GM18517 (cell line): ENCODE results near the gene C4A.
"Not testable (repeated sequence)": the region's sequence is repeated elsewhere in the genome, so short reads cannot be mapped to it uniquely, and the experiment has no call there.

Source experiments
- ATAC-seq: cut with Tn5 transposase; IDR thresholded peaks from one replicate; pipeline ENCODE4 v1.9.1; 2021; ENCODE audit warnings: mild to moderate bottlenecking, moderate library complexity; ENCODE audit not compliant: unreplicated experiment

C4A gene

DNA sequence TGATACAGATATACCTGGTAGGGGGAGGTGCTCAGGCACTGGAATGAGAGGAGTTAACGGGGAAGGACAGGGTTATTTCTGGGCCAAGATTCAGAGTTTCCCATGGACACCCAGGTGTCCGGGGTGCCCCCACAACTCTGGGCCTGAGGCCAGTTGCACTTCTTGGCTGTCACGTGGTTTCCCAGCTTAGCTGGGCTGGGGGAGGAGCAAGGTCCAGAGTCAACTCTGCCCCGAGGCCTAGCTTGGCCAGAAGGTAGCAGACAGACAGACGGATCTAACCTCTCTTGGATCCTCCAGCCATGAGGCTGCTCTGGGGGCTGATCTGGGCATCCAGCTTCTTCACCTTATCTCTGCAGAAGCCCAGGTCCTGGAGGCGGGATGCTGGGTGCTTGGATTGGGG is 32.7 kb downstream of the C4A start, which contains the start of gene C4B:
C4B (plus strand) TSS at position 249 of the 400 bp plus-strand sequence; CDS start at position 300, 51 bp downstream.
- not testable (repeated sequence) for ATAC-seq

DNA sequence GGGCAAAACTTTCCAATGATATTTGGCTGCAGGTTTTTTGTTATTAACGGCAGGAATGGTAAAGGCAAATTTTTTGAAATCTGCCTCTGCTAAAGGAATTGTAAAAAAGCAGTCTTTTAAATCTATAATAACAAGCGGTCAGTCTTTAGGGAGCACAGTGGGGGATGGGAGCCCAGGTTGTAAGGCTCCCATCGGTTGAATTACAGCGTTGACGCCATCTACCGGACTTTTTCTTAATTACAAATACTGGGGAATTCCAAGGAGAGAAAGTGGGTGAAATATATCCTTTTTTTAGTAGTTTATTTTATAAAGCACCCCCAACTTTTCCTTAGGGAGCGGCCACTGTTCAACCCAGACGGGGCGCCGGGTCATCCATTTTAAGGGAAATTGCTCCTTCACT is 40.2 kb downstream of the C4A start:
- ATAC-seq = not testable (repeated sequence)

DNA sequence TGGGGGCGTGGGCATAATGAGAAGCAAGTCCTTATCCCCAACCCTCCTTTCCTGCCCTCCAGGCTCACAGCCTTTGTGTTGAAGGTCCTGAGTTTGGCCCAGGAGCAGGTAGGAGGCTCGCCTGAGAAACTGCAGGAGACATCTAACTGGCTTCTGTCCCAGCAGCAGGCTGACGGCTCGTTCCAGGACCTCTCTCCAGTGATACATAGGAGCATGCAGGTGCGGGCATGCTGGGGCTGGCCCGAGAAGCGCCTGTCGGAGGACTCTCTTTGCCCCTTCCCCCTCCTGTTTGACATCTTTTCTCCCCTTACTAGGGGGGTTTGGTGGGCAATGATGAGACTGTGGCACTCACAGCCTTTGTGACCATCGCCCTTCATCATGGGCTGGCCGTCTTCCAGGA is 46.8 kb downstream of the C4A start:
- not testable (repeated sequence) for ATAC-seq

DNA sequence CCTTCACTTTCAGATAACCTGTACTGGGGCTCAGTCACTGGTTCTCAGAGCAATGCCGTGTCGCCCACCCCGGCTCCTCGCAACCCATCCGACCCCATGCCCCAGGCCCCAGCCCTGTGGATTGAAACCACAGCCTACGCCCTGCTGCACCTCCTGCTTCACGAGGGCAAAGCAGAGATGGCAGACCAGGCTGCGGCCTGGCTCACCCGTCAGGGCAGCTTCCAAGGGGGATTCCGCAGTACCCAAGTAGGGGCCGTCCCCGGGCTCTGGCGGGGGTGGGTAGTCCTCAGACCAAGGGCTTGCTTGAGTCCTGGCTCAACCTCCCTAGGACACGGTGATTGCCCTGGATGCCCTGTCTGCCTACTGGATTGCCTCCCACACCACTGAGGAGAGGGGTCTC is 47.7 kb downstream of the C4A start:
- not testable (repeated sequence) for ATAC-seq

DNA sequence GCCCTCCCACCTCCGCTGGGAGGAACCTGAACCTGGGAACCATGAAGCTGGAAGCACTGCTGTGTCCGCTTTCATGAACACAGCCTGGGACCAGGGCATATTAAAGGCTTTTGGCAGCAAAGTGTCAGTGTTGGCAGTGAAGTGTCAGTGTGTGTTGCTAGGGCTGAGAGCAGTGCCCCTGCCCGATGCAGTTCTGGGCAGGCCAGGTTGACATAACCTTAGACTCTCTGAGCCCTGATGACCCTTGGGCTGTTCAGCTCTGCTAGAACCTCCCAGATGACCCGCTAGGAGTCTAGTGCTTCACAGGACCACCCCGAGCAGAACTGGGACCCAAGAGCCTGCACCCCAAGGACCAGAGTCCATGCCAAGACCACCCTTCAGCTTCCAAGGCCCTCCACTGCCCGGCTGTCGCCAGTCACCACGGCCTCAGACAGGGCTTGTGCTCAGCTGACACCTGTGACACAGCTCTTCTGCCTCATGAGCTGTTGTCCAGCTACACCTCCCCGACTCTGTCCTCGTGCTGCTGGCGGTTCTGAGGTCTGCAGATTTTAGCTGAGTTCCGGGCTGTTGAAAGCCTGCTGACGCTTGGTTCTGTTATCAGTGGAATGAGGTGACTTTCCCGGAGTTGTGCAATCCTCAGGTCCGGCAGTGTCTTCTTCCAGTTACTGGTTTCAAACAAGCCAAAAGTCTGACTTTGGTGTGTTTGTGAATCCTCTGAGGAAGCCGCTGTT is 53.6 kb downstream of the C4A start:
- not testable (repeated sequence) for ATAC-seq

DNA sequence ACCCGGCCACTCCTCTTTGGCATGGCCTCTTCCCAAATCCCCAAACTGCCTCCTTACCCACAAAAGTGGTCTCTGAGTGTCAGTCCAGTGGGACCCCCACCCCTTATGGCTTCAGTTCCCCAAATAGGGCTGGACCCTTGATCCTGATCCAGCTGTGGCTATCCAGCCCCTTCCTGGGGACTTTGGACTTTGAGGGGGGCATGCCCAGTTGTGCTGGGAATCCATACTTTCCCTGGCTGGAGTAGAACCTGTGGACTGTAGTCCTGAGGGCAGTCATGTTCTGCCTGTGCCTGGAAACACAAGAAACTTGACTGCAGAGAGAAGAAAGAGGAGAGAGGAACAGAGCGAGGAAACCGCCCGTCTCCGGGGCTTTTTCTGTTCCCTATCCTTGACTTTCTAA is 55.3 kb downstream of the C4A start:
- not testable (repeated sequence) for ATAC-seq

DNA sequence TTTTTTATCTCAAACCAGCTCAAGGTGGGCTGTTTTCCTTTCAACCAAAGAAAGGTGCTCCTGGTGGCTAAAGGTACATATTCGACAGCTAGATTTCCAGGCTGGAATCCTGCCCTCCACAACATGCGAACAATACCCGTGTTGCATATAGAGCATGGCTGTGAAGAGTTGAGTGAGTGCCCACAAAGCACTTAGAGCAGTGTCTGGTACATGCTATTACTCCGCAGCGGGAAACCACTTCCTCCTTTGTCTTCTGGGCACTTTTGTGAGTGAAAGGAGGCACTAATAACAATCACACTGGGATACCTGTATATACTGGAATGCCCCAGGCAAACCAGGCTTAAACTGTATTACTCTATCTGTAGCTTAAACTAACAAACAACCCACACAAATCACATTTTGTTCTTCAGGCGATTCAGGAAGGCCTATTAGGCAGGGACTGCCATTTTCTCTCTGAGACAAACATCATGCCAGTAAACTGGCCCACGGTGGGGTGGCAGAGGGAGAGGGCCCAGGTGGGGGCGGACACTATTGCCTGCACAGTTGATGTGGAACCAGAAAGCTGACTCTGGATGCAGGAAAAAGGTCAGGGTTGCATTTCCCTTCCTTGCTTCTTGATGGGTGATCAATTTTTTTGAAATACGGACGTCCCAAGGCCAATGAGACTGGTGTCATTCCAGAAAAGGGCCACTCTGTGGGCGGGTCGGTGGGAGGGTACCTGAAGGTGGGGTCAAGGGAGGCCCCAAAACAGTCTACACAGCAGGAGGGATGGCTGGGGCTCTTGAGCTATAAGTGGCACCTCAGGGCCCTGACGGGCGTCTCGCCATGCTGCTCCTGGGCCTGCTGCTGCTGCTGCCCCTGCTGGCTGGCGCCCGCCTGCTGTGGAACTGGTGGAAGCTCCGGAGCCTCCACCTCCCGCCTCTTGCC is 56.0 kb downstream of the C4A start, which contains the start of gene CYP21A2:
CYP21A2 (plus strand) TSS at position 818 of the 927 bp plus-strand sequence; CDS start at position 826, 8 bp downstream.
- not testable (repeated sequence) for ATAC-seq

DNA sequence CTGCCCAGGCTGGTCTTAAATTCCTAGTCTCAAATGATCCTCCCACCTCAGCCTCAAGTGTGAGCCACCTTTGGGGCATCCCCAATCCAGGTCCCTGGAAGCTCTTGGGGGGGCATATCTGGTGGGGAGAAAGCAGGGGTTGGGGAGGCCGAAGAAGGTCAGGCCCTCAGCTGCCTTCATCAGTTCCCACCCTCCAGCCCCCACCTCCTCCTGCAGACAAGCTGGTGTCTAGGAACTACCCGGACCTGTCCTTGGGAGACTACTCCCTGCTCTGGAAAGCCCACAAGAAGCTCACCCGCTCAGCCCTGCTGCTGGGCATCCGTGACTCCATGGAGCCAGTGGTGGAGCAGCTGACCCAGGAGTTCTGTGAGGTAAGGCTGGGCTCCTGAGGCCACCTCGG is 57.0 kb downstream of the C4A start:
- ATAC-seq = not testable (repeated sequence)

DNA sequence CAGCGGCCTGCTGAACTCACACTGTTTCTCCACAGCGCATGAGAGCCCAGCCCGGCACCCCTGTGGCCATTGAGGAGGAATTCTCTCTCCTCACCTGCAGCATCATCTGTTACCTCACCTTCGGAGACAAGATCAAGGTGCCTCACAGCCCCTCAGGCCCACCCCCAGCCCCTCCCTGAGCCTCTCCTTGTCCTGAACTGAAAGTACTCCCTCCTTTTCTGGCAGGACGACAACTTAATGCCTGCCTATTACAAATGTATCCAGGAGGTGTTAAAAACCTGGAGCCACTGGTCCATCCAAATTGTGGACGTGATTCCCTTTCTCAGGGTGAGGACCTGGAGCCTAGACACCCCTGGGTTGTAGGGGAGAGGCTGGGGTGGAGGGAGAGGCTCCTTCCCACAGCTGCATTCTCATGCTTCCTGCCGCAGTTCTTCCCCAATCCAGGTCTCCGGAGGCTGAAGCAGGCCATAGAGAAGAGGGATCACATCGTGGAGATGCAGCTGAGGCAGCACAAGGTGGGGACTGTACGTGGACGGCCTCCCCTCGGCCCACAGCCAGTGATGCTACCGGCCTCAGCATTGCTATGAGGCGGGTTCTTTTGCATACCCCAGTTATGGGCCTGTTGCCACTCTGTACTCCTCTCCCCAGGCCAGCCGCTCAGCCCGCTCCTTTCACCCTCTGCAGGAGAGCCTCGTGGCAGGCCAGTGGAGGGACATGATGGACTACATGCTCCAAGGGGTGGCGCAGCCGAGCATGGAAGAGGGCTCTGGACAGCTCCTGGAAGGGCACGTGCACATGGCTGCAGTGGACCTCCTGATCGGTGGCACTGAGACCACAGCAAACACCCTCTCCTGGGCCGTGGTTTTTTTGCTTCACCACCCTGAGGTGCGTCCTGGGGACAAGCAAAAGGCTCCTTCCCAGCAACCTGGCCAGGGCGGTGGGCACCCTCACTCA is 57.7 kb downstream of the C4A start:
- ATAC-seq = not testable (repeated sequence)

DNA sequence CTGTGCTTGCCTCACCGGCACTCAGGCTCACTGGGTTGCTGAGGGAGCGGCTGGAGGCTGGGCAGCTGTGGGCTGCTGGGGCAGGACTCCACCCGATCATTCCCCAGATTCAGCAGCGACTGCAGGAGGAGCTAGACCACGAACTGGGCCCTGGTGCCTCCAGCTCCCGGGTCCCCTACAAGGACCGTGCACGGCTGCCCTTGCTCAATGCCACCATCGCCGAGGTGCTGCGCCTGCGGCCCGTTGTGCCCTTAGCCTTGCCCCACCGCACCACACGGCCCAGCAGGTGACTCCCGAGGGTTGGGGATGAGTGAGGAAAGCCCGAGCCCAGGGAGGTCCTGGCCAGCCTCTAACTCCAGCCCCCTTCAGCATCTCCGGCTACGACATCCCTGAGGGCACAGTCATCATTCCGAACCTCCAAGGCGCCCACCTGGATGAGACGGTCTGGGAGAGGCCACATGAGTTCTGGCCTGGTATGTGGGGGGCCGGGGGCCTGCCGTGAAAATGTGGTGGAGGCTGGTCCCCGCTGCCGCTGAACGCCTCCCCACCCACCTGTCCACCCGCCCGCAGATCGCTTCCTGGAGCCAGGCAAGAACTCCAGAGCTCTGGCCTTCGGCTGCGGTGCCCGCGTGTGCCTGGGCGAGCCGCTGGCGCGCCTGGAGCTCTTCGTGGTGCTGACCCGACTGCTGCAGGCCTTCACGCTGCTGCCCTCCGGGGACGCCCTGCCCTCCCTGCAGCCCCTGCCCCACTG is 58.6 kb downstream of the C4A start:
- ATAC-seq = not testable (repeated sequence)

DNA sequence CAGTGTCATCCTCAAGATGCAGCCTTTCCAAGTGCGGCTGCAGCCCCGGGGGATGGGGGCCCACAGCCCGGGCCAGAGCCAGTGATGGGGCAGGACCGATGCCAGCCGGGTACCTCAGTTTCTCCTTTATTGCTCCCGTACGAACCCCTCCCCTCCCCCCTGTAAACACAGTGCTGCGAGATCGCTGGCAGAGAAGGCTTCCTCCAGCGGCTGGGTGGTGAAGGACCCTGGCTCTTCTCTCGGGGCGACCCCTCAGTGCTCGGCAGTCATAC is 59.1 kb downstream of the C4A start:
- ATAC-seq = not testable (repeated sequence)

DNA sequence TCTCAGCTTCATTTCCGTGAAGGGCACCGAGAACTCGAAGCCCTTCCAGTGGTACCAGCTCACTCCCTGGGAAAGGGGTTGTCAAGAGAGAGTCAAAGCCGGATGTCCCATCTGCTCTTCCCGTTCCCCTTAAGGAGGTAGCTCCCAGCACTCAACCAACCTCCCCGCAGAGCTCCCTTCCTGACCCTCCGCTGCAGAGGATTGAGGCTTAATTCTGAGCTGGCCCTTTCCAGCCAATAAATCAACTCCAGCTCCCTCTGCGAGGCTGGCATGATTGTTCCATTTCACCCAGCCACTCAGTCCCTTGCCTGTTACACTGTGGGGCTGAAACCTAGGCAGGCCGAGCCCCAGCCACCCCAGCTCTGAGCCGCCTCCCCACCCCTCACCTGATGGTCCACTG is 59.5 kb downstream of the C4A start:
- not testable (repeated sequence) for ATAC-seq

DNA sequence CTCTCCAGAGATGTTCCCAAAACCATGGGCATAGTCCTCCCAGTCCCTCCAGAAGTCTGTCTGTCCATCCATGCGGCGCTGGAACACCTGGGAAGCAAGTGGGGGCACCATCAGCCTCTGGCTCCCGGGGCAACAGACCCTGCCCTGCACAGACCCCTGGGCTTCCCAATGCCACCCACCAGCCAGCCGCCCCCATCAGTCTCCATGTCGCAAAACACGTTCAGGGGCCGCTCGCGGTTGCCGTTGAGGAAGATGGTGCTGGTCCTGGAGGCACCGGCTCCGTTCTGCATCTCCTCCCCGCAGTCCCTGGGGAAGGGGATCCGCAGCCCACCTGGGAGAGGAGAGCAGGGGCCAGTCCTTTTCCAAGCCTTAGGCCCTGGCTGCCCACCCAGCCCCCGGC is 60.4 kb downstream of the C4A start:
- not testable (repeated sequence) for ATAC-seq

DNA sequence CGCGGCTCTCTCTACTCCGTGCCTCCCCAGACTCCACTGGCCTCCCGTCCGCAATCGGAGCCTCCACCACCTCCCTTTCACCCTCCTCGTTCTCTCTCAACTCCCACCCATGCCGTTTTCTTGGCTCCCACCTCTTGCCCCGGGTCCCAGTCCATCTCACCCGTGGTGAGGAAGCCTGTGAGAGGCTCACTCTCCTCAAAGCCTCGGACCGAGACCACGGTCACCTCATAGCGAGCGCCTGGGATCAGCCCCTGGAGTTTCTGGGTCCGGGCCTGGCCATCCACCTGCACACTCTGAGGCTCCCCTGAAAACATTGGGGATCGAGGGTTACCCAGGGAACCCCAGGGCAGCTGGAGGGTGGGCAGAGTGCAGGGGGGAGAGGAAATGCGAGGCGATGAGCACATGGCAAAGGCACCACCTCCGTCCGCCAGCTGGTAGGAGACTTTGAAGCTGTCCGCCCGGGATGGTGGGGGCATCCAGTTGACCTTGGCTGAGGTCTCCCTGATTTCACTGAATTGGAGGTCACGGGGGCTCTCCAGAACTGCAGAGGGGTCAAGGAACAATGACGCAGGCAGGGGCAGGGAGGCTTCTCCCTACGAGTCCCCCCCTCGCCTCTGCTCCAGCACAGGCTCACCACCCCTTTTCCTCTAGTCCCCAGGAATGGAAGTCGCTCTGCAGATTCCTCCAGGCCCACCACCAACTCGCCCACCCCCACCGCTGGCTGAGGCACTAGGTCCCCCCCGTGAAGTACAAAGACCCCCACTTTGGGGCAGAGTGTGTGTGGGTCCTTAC is 61.9 kb downstream of the C4A start:
- ATAC-seq = not testable (repeated sequence)

DNA sequence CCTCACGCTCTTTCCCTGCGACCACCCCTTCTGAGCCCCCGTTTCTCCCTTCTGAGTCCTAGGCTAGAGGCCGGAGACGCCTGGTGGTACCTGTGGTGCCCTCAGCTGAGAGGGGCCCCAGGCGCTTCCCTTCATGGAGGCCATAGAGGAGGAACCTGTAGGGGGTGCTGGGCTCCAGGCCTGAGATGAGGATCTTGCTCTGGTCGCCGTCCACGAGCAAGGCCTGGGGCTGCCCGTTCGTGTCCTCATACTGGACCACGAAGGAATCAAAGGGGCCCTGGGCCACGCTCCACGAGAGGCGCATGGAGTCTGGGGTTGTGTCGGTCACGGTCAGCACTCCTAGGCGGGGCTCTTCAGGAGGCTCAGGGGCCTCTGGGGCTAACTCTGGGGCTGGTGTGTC is 63.1 kb downstream of the C4A start:
- not testable (repeated sequence) for ATAC-seq

DNA sequence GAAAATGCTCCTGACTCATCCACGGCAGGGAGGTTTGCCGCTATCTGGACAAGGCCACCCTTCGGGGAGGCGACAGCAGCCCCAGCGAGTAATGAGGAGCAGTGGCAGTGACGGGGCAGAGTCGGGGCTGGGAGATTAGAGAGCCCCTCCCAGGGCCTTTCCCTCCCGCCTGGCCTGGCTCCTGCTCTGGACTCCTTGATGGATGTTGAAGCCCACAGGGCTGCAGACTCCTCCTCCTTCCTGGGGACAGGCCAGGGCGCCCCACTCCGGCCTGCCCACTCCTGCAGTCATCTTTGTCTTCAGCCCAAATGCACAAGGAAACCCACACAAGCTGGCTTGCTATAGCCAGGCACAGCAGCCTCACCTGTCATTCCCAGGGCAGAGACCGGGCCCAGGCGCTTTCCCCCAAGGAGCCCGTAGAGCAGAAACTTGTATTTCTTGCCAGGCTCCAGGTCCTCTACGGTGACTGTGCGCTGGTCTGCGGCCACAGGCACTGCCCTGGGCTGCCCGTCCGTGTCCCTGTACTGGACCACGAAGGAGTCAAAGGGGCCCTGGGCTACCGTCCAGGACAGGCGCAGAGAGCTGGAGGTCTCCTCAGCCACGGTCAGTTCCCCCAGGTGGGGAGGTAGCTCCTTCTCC is 64.1 kb downstream of the C4A start:
- ATAC-seq = no peak

DNA sequence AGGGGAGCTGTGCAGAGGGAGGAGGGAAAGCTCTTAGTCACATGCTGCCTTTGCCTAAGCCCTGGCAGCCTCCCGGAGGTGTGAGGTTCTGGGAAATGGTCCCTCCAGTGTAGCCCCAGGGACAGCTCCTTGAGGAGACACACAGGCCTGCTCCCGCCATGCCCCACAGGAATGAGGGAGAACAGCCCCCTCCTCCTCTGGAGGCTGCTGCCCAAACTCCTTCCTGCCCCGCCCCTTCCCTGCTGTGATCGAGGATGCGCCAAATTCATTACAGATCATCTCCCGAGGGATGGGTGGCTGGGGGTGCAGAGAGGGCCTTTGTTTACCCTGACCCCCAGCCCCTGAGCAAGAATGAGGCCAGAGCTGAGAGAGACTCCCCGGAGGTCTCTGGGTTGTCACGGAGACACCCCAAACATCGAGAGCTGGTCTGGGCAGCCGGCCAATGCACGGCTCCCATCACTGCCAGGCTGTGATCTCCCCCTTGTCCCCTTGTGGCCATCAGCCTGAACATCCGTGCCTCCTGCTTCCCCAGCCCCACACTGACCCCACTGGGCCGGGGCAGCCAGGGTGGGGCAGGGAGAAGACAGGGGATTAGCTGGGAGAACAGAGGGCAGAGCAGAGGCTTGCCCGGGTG is 64.7 kb downstream of the C4A start:
- no peak for ATAC-seq

DNA sequence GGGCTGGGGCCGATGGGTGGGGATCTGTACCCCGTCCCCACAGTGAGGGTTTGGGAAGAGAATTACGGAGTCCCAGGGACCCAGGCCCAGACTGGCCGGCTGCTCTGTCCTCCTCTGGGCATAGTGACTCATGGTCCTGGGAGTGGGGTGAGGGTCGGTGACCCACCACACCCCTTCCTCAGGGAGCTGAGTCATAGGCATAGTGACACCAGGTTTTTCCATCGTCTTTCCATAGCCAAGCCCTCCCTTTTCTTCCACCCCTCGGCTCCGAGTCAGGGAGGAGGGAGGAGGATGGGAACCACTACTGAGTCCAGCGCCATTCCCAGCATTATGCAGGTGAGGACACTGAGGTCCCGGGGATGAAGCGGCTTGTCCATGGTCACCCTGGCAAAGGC is 65.2 kb downstream of the C4A start:
- ATAC-seq = no peak
